Natural killer cell treated with Interleukin-12 subunit alpha and Interleukin-12 subunit beta and Interleukin-15 and Interleukin-18, amount 100 ng/mL, for 72 hours (primary cell): ENCODE measurements around the gene CD101. TPM values are rescaled to one million over a fixed set of nuclear protein-coding genes. Genes with fewer than 3 reads are reported as not detected.
A peak's percentile ranks its signal among the peaks of the same experiment; 100 is the strongest.
"Not testable (repeated sequence)": the region's sequence is repeated elsewhere in the genome, so short reads cannot be mapped to it uniquely, and the experiment has no call there.

Experiments used
- ATAC-seq, 2 donors: fragments of 150-1000 bp; cut with Tn5 transposase in 1 of 2; sonication (Bioruptor Pico), chemical (Tn5 transposase) in 1 of 2; 2 replicates each; pipeline ENCODE4 v1.10.0; 2021
- DNase-seq: peaks from one replicate; pipeline ENCODE4 v3.0.0; 2022; ENCODE audit warnings: low spot score
- H3K27ac Mint-ChIP-seq, 2 donors: 1 replicate in 1 of 2; 2 replicates in 1 of 2; pipeline ENCODE4 v1.8.0; 2022; ENCODE audit warnings: mixed read lengths in 2 of 2, mild to moderate bottlenecking in 1 of 2, moderate library complexity in 1 of 2
- H3K27me3 Mint-ChIP-seq, 2 donors: 1 replicate in 1 of 2; 2 replicates in 1 of 2; pipeline ENCODE4 v1.8.0; 2022; ENCODE audit warnings: mixed read lengths in 2 of 2
- H3K36me3 Mint-ChIP-seq: one replicate; pipeline ENCODE4 v1.8.0; 2022; ENCODE audit warnings: mixed read lengths
- H3K4me1 Mint-ChIP-seq, 2 donors: 1 replicate in 1 of 2; 2 replicates in 1 of 2; pipeline ENCODE4 v1.8.0; 2022; ENCODE audit warnings: low read depth in 2 of 2, mixed read lengths in 2 of 2, mild to moderate bottlenecking in 1 of 2
- H3K4me3 Mint-ChIP-seq: one replicate; pipeline ENCODE4 v1.8.0; 2022; ENCODE audit warnings: mixed read lengths
- H3K9me3 Mint-ChIP-seq: 2 replicates; pipeline ENCODE4 v1.8.0; 2022; ENCODE audit warnings: mixed read lengths
- total RNA-seq, 2 donors: library from RNA; stranded (reverse); gene quantifications; one replicate each; pipeline ENCODE4 v1.2.3, GENCODE V29; 2022

The CD101 gene
- total RNA-seq, 2 donors from 2014 or later: 1.4 to 2.3 TPM

DNA sequence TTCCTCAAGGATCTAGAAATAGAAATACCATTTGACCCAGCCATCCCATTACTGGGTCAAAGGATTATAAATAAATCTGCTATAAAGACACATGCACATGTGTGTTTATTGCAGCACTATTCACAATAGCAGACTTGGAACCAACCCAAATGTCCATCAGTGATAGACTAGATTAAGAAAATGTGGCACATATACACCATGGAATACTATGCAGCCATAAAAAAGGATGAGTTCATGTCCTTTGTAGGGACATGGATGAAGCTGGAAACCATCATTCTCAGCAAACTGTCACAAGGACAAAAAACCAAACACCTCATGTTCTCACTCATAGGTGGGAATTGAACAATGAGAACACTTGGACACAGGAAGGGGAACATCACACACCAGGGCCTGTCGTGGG is 21.3 kb upstream of the CD101 start:
- not testable (repeated sequence) for H3K4me3 Mint-ChIP-seq, ATAC-seq, H3K9me3 Mint-ChIP-seq, H3K36me3 Mint-ChIP-seq, DNase-seq, H3K4me1 Mint-ChIP-seq, H3K27ac Mint-ChIP-seq
- peaks cover 7 to 17% of the 10 kb centered on the region in 2 donors for H3K27me3 Mint-ChIP-seq

GRCh38 chr1:116981521-116982037 is 20.0 kb upstream of the CD101 start:
- Mint-ChIP-seq H3K27ac (no peak overlapping the region), H3K27me3 (peaks cover 5 to 10% of the 10 kb centered on the region in 2 donors), H3K4me1 (peaks cover 1 to 2% of the 10 kb centered on the region in 2 donors), H3K9me3 (no peaks in the 10 kb centered on the region), H3K4me3 (no peak overlapping the region), H3K36me3 (no peaks in the 10 kb centered on the region)
- ATAC-seq (no peak), DNase-seq (no peak)

GRCh38 chr1:116982319-116983004 is 19.1 kb upstream of the CD101 start:
- H3K4me3 Mint-ChIP-seq: no peak overlapping the region
- no peak overlapping the region for H3K27ac Mint-ChIP-seq
- H3K4me1 Mint-ChIP-seq: peaks cover 10% of the 10 kb centered on the region in 2 donors
- no peak for DNase-seq
- no peaks in the 10 kb centered on the region for H3K9me3 Mint-ChIP-seq
- peak; percentile 11 to 31 for ATAC-seq
- peaks cover 6 to 10% of the 10 kb centered on the region in 2 donors for H3K27me3 Mint-ChIP-seq
- no peaks in the 10 kb centered on the region for H3K36me3 Mint-ChIP-seq

- Mint-ChIP-seq H3K27ac (no peak overlapping the region), H3K27me3 (peaks cover 0 to 8% of the 10 kb centered on the region in 2 donors), H3K4me1 (peaks cover 11 to 12% of the 10 kb centered on the region in 2 donors), H3K4me3 (no peak overlapping the region), H3K9me3 (no peaks in the 10 kb centered on the region), H3K36me3 (no peaks in the 10 kb centered on the region)
- no peak for ATAC-seq
- no peak for DNase-seq
Measured at GRCh38 chr1:116983112-116983511, 18.4 kb upstream of the CD101 start.

GRCh38 chr1:116983678-116984077 is 17.9 kb upstream of the CD101 start:
- Mint-ChIP-seq H3K36me3 (no peaks in the 10 kb centered on the region), H3K4me1 (peaks cover 11 to 12% of the 10 kb centered on the region in 2 donors), H3K27me3 (peaks cover 0 to 8% of the 10 kb centered on the region in 2 donors), H3K4me3 (no peak overlapping the region), H3K9me3 (no peaks in the 10 kb centered on the region), H3K27ac (no peak overlapping the region)
- DNase-seq: no peak
- no peak for ATAC-seq

- H3K27ac Mint-ChIP-seq: no peak overlapping the region
- H3K4me1 Mint-ChIP-seq: peaks cover 11 to 12% of the 10 kb centered on the region in 2 donors
- ATAC-seq (no peak), DNase-seq (no peak)
- no peaks in the 10 kb centered on the region for H3K9me3 Mint-ChIP-seq
- H3K4me3 Mint-ChIP-seq: no peak overlapping the region
- no peaks in the 10 kb centered on the region for H3K36me3 Mint-ChIP-seq
- H3K27me3 Mint-ChIP-seq: peaks cover 0 to 8% of the 10 kb centered on the region in 2 donors
Measured at GRCh38 chr1:116984406-116985160, 17.0 kb upstream of the CD101 start.

GRCh38 chr1:116986421-116987255 is 14.9 kb upstream of the CD101 start:
- H3K4me1 Mint-ChIP-seq: peaks cover 11 to 15% of the 10 kb centered on the region in 2 donors
- no peak for DNase-seq
- H3K36me3 Mint-ChIP-seq: no peaks in the 10 kb centered on the region
- H3K4me3 Mint-ChIP-seq: peak overlapping the region; percentile 61
- H3K27me3 Mint-ChIP-seq: peaks cover 0 to 8% of the 10 kb centered on the region in 2 donors
- no peaks in the 10 kb centered on the region for H3K9me3 Mint-ChIP-seq
- H3K27ac Mint-ChIP-seq: peak overlapping the region in 1 of 2 donors; percentile 40
- ATAC-seq: no peak

- Mint-ChIP-seq H3K27me3 (peaks cover 0 to 8% of the 10 kb centered on the region in 2 donors), H3K27ac (peak overlapping the region in 1 of 2 donors; percentile 40), H3K4me3 (peak overlapping the region; percentile 61), H3K9me3 (no peaks in the 10 kb centered on the region), H3K36me3 (no peaks in the 10 kb centered on the region), H3K4me1 (peaks cover 11 to 18% of the 10 kb centered on the region in 2 donors)
- DNase-seq: no peak
- ATAC-seq: peak in 1 of 2 donors; percentile 56
Measured at GRCh38 chr1:116987256-116987555, 14.4 kb upstream of the CD101 start.

DNA sequence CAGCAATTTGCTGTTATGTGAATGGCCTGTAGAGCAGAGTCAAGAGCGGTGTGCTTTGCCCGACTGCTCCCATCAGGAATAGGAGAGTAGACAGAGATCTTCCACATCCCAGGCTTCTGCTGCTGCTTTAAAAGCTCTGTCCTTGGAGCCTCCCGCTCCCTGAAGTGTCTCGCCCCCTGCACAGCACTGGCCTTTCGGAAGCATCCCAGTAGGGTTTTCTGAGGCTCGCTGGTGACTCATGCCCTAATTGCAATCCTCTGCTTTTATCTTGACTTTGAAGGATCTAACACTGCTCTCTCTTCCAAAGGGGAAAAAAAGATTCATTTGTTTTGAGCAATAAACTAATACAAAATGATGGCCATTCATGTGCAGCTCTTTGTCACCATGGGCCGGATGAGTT is 13.3 kb upstream of the CD101 start:
- no peak for ATAC-seq
- DNase-seq: no peak
- Mint-ChIP-seq H3K4me1 (peaks cover 11 to 18% of the 10 kb centered on the region in 2 donors), H3K36me3 (no peaks in the 10 kb centered on the region), H3K9me3 (no peaks in the 10 kb centered on the region), H3K27ac (no peak overlapping the region), H3K27me3 (peaks cover 0 to 10% of the 10 kb centered on the region in 2 donors), H3K4me3 (no peak overlapping the region)

- Mint-ChIP-seq H3K4me1 (peaks cover 11 to 18% of the 10 kb centered on the region in 2 donors), H3K4me3 (no peak overlapping the region), H3K36me3 (no peaks in the 10 kb centered on the region), H3K27me3 (peaks cover 0 to 10% of the 10 kb centered on the region in 2 donors), H3K9me3 (no peaks in the 10 kb centered on the region), H3K27ac (no peak overlapping the region)
- ATAC-seq (no peak), DNase-seq (no peak)
Measured at GRCh38 chr1:116988908-116989307, 12.7 kb upstream of the CD101 start.

DNA sequence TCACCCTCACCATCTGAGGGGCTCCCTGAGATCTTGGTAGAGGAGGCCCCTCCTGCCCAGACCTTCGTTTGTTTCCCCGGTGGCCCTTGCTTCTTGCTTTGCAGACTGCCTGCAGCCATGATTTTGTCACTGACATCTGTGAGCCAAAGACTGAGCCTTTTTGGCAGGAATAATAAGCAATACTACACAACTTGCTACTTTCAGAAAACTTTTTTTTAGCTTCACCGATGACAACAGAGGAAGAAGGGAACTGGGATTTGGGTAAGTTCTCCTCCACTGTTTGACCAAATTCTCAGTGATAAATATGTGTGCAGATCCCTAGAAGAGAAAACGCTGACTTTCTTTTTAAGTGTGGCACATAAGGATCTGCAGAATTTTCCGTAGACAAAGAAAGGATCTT is 11.7 kb upstream of the CD101 start:
- no peak overlapping the region for H3K4me3 Mint-ChIP-seq
- no peak for DNase-seq
- no peak overlapping the region for H3K27ac Mint-ChIP-seq
- peaks cover 11 to 18% of the 10 kb centered on the region in 2 donors for H3K4me1 Mint-ChIP-seq
- H3K9me3 Mint-ChIP-seq: no peaks in the 10 kb centered on the region
- no peak for ATAC-seq
- H3K27me3 Mint-ChIP-seq: peaks cover 0 to 10% of the 10 kb centered on the region in 2 donors
- no peaks in the 10 kb centered on the region for H3K36me3 Mint-ChIP-seq

GRCh38 chr1:116990612-116991151 is 10.9 kb upstream of the CD101 start:
- no peak for DNase-seq
- no peak for ATAC-seq
- peaks cover 0 to 10% of the 10 kb centered on the region in 2 donors for H3K27me3 Mint-ChIP-seq
- no peak overlapping the region for H3K27ac Mint-ChIP-seq
- H3K4me3 Mint-ChIP-seq: no peak overlapping the region
- H3K36me3 Mint-ChIP-seq: no peaks in the 10 kb centered on the region
- H3K9me3 Mint-ChIP-seq: no peaks in the 10 kb centered on the region
- H3K4me1 Mint-ChIP-seq: peaks cover 11 to 18% of the 10 kb centered on the region in 2 donors

DNA sequence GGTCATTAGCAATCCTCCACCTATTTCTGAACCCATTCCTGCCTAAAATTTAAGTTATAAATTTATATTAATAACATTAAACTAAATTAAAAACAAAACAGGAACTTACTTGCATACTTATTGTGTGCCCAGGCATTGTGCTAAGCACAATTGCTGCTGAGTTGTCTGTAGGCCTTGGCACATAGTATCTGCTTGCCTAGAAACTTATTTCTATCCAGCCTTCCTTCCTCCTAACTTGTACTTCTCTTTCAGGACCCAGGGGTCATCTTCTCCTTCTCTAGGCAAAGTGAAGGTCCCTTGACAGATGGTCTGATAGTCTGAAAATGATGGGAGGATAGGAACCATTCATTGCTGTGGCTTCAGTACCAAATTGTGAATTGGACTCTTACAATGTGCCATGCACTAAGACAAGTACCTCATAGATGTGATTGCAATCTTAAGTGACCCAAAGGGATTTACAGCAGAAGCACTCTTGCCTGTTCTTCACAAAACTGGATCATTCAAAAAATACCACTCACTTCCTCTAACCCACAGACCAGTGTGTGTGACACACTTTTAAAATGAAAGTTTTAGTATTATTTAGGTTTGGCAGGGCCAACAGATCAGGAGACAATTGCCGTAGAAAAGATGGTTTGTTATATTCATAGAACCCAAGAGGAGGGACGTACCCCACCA is 10.3 kb upstream of the CD101 start:
- H3K4me1 Mint-ChIP-seq: peaks cover 11 to 18% of the 10 kb centered on the region in 2 donors
- H3K27ac Mint-ChIP-seq: no peak overlapping the region
- ATAC-seq (no peak), DNase-seq (no peak)
- H3K4me3 Mint-ChIP-seq: no peak overlapping the region
- H3K27me3 Mint-ChIP-seq: peaks cover 0 to 10% of the 10 kb centered on the region in 2 donors
- H3K36me3 Mint-ChIP-seq: no peaks in the 10 kb centered on the region
- no peaks in the 10 kb centered on the region for H3K9me3 Mint-ChIP-seq
